Suprapubic skin (tissue), 4 donors: ENCODE results near the gene VRTN.

Source experiments
- EP300 ChIP-seq: sonication (generic); formaldehyde crosslinking; IDR thresholded peaks from one replicate; pipeline ENCODE4 v1.6.1; 2017; ENCODE audit warnings: antibody characterized with exemption
- POLR2A ChIP-seq, 2 donors: fragments of 450-650 bp; IDR thresholded peaks; one replicate each; pipeline ENCODE4 v1.6.1; 2017; ENCODE audit warnings: antibody characterized with exemption in 2 of 2, mild to moderate bottlenecking in 2 of 2, moderate library complexity in 2 of 2
- POLR2AphosphoS5 ChIP-seq, 3 donors: sonication (generic); formaldehyde crosslinking; IDR thresholded peaks; one replicate each; pipeline ENCODE4 v1.6.1; 2017; ENCODE audit warnings: antibody characterized with exemption in 3 of 3
- TF ChIP-seq, protein P1 (sequence below), 2 donors: fragments of 200-600 bp in 1 of 2; fragments of 450-650 bp in 1 of 2; sonication (generic) in 1 of 2; IDR thresholded peaks; one replicate each; pipeline ENCODE4 v1.5.1; 2016 to 2019; ENCODE audit warnings: antibody characterized with exemption in 2 of 2, mild to moderate bottlenecking in 1 of 2, moderate library complexity in 1 of 2

DNA sequence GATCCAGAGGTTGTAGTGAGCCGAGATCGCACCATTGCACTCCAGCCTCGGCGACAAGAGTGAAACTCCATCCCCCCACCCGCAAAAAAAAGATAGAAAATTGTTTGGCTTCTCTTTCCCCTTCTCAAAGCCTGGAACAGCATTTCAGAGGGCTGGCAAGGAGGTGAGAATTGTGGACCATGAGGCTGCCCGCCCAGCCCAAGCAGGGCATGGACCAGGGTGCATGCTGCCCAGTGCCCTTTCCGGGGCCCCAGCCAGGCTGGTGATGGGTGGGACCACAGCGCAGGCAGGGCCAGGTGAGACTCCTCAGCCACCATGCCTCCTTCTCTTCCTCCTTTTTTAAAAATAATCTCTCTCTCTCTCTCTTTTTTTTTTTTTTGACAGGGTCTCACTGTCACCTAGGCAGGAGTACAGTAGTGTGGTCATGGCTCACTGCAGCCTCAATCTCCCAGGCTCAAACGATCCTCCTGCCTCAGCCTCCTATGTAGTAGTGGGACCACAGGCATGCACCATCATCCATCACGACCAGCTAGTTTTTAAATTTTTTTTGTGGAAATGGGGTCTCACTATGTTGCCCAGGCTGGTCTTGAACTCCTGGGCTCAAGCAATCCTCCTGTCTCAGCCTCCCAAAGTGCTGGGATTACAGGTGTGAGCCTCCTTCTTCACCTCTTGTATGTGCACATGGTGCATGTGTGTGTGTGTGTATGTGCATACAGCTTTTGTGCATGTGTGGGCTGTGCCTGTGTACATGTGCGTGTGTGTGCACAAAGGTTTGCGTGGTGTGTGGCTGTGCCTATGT, 55.5 kb downstream of the VRTN start:
- TF ChIP-seq, protein P1, sequence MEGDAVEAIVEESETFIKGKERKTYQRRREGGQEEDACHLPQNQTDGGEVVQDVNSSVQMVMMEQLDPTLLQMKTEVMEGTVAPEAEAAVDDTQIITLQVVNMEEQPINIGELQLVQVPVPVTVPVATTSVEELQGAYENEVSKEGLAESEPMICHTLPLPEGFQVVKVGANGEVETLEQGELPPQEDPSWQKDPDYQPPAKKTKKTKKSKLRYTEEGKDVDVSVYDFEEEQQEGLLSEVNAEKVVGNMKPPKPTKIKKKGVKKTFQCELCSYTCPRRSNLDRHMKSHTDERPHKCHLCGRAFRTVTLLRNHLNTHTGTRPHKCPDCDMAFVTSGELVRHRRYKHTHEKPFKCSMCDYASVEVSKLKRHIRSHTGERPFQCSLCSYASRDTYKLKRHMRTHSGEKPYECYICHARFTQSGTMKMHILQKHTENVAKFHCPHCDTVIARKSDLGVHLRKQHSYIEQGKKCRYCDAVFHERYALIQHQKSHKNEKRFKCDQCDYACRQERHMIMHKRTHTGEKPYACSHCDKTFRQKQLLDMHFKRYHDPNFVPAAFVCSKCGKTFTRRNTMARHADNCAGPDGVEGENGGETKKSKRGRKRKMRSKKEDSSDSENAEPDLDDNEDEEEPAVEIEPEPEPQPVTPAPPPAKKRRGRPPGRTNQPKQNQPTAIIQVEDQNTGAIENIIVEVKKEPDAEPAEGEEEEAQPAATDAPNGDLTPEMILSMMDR (IDR thresholded peaks at IDR 0.05) = no peak
- no peak for TF ChIP-seq POLR2AphosphoS5 (IDR thresholded peaks at IDR 0.05)
- no peak for TF ChIP-seq POLR2A (IDR thresholded peaks at IDR 0.05)
- TF ChIP-seq EP300 = no peak
